ENCODE measurements around the gene RNF227.

GRCh38 chr17:7932483-7932891 is 16.4 kb upstream of the RNF227 start:
- no peak for TF ChIP-seq ATF1 (CRISPR knock-in tag; IDR thresholded peaks at IDR 0.05)
- TF ChIP-seq ZNF512 (CRISPR knock-in tag; IDR thresholded peaks at IDR 0.05; ENCODE audit: borderline replicate concordance) = no peak
- no peak for TF ChIP-seq GABPB1 (CRISPR knock-in tag; IDR thresholded peaks at IDR 0.05)
- TF ChIP-seq, protein P1, sequence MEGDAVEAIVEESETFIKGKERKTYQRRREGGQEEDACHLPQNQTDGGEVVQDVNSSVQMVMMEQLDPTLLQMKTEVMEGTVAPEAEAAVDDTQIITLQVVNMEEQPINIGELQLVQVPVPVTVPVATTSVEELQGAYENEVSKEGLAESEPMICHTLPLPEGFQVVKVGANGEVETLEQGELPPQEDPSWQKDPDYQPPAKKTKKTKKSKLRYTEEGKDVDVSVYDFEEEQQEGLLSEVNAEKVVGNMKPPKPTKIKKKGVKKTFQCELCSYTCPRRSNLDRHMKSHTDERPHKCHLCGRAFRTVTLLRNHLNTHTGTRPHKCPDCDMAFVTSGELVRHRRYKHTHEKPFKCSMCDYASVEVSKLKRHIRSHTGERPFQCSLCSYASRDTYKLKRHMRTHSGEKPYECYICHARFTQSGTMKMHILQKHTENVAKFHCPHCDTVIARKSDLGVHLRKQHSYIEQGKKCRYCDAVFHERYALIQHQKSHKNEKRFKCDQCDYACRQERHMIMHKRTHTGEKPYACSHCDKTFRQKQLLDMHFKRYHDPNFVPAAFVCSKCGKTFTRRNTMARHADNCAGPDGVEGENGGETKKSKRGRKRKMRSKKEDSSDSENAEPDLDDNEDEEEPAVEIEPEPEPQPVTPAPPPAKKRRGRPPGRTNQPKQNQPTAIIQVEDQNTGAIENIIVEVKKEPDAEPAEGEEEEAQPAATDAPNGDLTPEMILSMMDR (IDR thresholded peaks at IDR 0.05) = no peak
- TF ChIP-seq FOXP1 (CRISPR knock-in tag; IDR thresholded peaks at IDR 0.05; ENCODE audit: borderline replicate concordance) = no peak
- no peak for TF ChIP-seq ATF2 (CRISPR knock-in tag; IDR thresholded peaks at IDR 0.05; ENCODE audit: borderline replicate concordance, low read depth)
- no peak for TF ChIP-seq ZNF232 (CRISPR knock-in tag; IDR thresholded peaks at IDR 0.05)
- no peak for TF ChIP-seq HMGXB4 (CRISPR knock-in tag; IDR thresholded peaks at IDR 0.05)
- TF ChIP-seq USF2 (CRISPR knock-in tag; IDR thresholded peaks at IDR 0.05) = no peak
- no peak for TF ChIP-seq ZNF317 (CRISPR knock-in tag; IDR thresholded peaks at IDR 0.05; ENCODE audit: borderline replicate concordance, low read depth)
- TF ChIP-seq ZBTB21 (CRISPR knock-in tag; IDR thresholded peaks at IDR 0.05; ENCODE audit: borderline replicate concordance) = no peak
- TF ChIP-seq ETV6 (CRISPR knock-in tag; IDR thresholded peaks at IDR 0.05) = no peak
- TF ChIP-seq, protein P2, sequence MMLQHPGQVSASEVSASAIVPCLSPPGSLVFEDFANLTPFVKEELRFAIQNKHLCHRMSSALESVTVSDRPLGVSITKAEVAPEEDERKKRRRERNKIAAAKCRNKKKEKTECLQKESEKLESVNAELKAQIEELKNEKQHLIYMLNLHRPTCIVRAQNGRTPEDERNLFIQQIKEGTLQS (CRISPR knock-in tag; conservative IDR thresholded peaks at IDR 0.05) = no peak
- TF ChIP-seq ZNF671 (CRISPR knock-in tag; IDR thresholded peaks at IDR 0.05) = no peak
